Panc1 (cell line): Measurements from ENCODE around the gene USH2A. TPM values are rescaled to one million over a fixed set of nuclear protein-coding genes. Genes with fewer than 3 reads are reported as not detected.

ENCODE experiments used
- ATAC-seq: fragments of 200-7000 bp; cut with Tn5 transposase; 2 replicates; pipeline ENCODE4 v1.9.1; 2020; ENCODE audit warnings: mild to moderate bottlenecking, moderate library complexity
- BruUV-seq: library from RNA; stranded (reverse); fragments of 400-500 nt; replicated peaks from 2 replicates; lab custom pipeline; 2021; lab: Mats Ljungman, UMichigan
- CTCF ChIA-PET: fragments of 300-600 bp; sonication (Branson Sonifier 250); formaldehyde crosslinking; loops from one replicate; lab custom pipeline; 2022; ENCODE audit warnings: antibody characterized with exemption; lab: Charles Lee
- POLR2A ChIA-PET: fragments of 300-600 bp; sonication (Branson Sonifier 250); formaldehyde crosslinking; loops from one replicate; lab custom pipeline; 2022; ENCODE audit warnings: antibody characterized with exemption; lab: Charles Lee
- DNase-seq: peaks from one replicate; pipeline ENCODE4 v3.0.0-alpha.2; 2010; ENCODE audit warnings: low read depth, low spot score
- H3K27ac ChIP-seq: 2 replicates; pipeline ENCODE4 v1.5.1; 2011; ENCODE audit warnings: mild to moderate bottlenecking, low read length, inconsistent platforms
- H3K27me3 ChIP-seq: fragments of 200-500 bp; sonication (Bioruptor generic); 2 replicates; pipeline ENCODE4 v1.6.0; 2014; ENCODE audit warnings: low read length, inconsistent platforms; ENCODE audit not compliant: control insufficient read depth, insufficient read depth
- H3K36me3 ChIP-seq: fragments of 200-500 bp; sonication (Bioruptor generic); 2 replicates; pipeline ENCODE4 v1.5.1; 2014; ENCODE audit warnings: inconsistent platforms, mild to moderate bottlenecking, low read length, moderate library complexity; ENCODE audit not compliant: control insufficient read depth, insufficient read depth
- H3K4me1 ChIP-seq: 2 replicates; pipeline ENCODE4 v1.5.1; 2011; ENCODE audit warnings: inconsistent platforms, mild to moderate bottlenecking, low read length, moderate library complexity; ENCODE audit not compliant: control insufficient read depth, insufficient read depth
- H3K4me3 ChIP-seq, 2 experiments: 2 replicates each; pipeline ENCODE4 v1.5.1; 2011 to 2012; ENCODE audit warnings: low read depth in 2 of 2, low read length in 2 of 2, mild to moderate bottlenecking in 2 of 2, inconsistent platforms in 1 of 2, moderate library complexity in 1 of 2
- H3K9me3 ChIP-seq: fragments of 200-500 bp; sonication (Bioruptor generic); 2 replicates; pipeline ENCODE4 v1.5.1; 2014; ENCODE audit warnings: low read depth, mild to moderate bottlenecking, inconsistent platforms, low read length, moderate library complexity; ENCODE audit not compliant: control insufficient read depth, insufficient read depth
- CTCF ChIP-seq: fragments of 450-650 bp; IDR thresholded peaks from 2 replicates; pipeline ENCODE4 v1.5.1; 2017; ENCODE audit warnings: mild to moderate bottlenecking
- POLR2AphosphoS5 ChIP-seq: IDR thresholded peaks from 2 replicates; pipeline ENCODE4 v1.6.1; 2012; ENCODE audit warnings: mild to moderate bottlenecking, low read depth, low read length, moderate library complexity
- SIN3A ChIP-seq: IDR thresholded peaks from 2 replicates; pipeline ENCODE4 v1.6.1; 2012; ENCODE audit warnings: low read depth, mild to moderate bottlenecking, low read length, moderate library complexity, borderline replicate concordance; ENCODE audit not compliant: insufficient read depth
- TCF7L2 ChIP-seq: IDR thresholded peaks from 2 replicates; pipeline ENCODE4 v1.6.1; 2011; ENCODE audit warnings: mild to moderate bottlenecking, low read depth, low read length, inconsistent platforms
- in situ Hi-C: cut with HindIII; loops from 2 replicates; pipeline ENCODE4 v1.10.0; 2016; ENCODE audit warnings: low sequenced_read_pairs, low pct_unique_long_range_greater_than_20kb
- intact Hi-C: fragments of 100-400 bp; cut with micrococcal nuclease; formaldehyde crosslinking; loops from one replicate; pipeline ENCODE4 v1.10.0; 2022; ENCODE audit not compliant: unreplicated experiment
- total RNA-seq: library from RNA; stranded (reverse); gene quantifications from one replicate; pipeline ENCODE4 v1.2.1, GENCODE V29; 2021; ENCODE audit not compliant: unreplicated experiment
- TF ChIP-seq, protein P1 (sequence below), 2 experiments: IDR thresholded peaks; 2 replicates each; pipeline ENCODE4 v1.6.1; 2011 to 2012; ENCODE audit warnings: low read depth in 2 of 2, control low read depth in 1 of 2, low read length in 1 of 2, mild to moderate bottlenecking in 1 of 2, moderate library complexity in 1 of 2; ENCODE audit not compliant: insufficient read depth in 1 of 2

The USH2A gene
- total RNA-seq, 1 experiment from 2014 or later, result not detected

DNA sequence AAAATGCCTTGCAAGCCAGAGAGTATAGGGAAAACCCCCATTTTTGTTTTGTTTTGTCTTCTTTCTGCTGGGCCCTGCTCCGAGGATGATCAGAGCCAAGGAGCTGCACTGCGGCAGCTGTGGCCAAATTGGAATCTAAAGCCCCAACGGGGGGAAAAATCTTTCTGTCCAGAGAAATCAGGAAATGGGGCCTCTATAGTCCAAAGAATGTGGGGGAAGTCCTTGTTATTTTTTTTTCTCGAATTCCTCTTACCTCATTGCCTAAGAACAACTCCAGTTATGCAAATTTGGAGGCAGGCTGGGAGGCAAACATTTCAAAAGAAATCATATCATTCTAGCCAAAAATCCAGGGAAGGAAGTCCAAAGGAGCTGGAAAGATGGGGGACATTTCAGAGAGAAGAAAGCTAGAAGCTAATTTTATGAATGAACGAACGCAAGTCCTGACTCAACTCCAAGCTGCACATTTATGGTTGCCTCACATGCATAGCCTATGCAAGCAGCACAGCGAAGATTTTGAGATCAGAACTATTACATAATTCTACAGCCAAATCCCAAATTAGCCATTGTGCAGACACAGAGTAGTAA lies 592.9 kb downstream of the USH2A start:
- Histone ChIP-seq H3K36me3 (no peaks in the 10 kb centered on the region), H3K27ac (no peak overlapping the region), H3K27me3 (no peaks in the 10 kb centered on the region), H3K9me3 (0 out of 2 replicates have a peak, but pooled peaks cover 5% of the 10 kb centered on the region), H3K4me1 (no peaks in the 10 kb centered on the region), H3K4me3 (no peak overlapping the region)
- TF ChIP-seq POLR2AphosphoS5 (no peak), SIN3A (no peak), TCF7L2 (no peak), CTCF (no peak)
- TF ChIP-seq, protein P1, sequence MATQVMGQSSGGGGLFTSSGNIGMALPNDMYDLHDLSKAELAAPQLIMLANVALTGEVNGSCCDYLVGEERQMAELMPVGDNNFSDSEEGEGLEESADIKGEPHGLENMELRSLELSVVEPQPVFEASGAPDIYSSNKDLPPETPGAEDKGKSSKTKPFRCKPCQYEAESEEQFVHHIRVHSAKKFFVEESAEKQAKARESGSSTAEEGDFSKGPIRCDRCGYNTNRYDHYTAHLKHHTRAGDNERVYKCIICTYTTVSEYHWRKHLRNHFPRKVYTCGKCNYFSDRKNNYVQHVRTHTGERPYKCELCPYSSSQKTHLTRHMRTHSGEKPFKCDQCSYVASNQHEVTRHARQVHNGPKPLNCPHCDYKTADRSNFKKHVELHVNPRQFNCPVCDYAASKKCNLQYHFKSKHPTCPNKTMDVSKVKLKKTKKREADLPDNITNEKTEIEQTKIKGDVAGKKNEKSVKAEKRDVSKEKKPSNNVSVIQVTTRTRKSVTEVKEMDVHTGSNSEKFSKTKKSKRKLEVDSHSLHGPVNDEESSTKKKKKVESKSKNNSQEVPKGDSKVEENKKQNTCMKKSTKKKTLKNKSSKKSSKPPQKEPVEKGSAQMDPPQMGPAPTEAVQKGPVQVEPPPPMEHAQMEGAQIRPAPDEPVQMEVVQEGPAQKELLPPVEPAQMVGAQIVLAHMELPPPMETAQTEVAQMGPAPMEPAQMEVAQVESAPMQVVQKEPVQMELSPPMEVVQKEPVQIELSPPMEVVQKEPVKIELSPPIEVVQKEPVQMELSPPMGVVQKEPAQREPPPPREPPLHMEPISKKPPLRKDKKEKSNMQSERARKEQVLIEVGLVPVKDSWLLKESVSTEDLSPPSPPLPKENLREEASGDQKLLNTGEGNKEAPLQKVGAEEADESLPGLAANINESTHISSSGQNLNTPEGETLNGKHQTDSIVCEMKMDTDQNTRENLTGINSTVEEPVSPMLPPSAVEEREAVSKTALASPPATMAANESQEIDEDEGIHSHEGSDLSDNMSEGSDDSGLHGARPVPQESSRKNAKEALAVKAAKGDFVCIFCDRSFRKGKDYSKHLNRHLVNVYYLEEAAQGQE (IDR thresholded peaks at IDR 0.05; ENCODE audit: insufficient read depth in 1 of 2, low read depth in 2 of 2, low read length in 1 of 2), result no peak
- ATAC-seq (no peak), DNase-seq (no peak)
- BruUV-seq, result no TSS peak
- POLR2A ChIA-PET, result no interaction called here
- intact Hi-C loops (no loop called here), in situ Hi-C loops (no loop called here)
- CTCF ChIA-PET, result no interaction called here

DNA sequence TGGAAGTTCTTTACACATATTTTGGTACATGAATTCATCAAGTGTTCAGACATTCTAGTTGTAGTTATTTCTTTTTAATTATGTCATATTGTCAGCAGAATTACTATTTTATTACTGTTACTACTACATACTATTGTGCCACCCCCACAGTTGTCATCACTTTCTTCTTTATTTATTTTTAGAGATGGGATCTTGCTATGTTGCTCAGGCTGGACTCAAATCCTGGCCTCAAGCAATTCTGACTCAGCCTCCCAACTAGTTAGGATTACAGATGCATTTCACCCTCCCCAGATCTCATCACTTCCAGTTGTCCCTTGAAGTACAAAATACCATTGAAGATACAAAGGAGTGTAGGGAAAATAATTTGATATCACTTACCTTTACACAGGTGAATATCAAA lies 598.2 kb downstream of the USH2A start:
- in situ Hi-C loops, result no loop called here
- intact Hi-C loops, result no loop called here

More for the DNA sequence above, 598.2 kb downstream of the USH2A start:
- no peak for TF ChIP-seq TCF7L2
- no peak for TF ChIP-seq POLR2AphosphoS5
- TF ChIP-seq SIN3A, result no peak
- TF ChIP-seq, protein P1 (IDR thresholded peaks at IDR 0.05; ENCODE audit: insufficient read depth in 1 of 2, low read depth in 2 of 2, low read length in 1 of 2), result no peak
- no peak for TF ChIP-seq CTCF
- BruUV-seq, result no TSS peak
- Histone ChIP-seq H3K4me3 (no peak overlapping the region), H3K27me3 (no peaks in the 10 kb centered on the region), H3K27ac (no peak overlapping the region), H3K36me3 (no peaks in the 10 kb centered on the region), H3K4me1 (no peaks in the 10 kb centered on the region), H3K9me3 (0 out of 2 replicates have a peak, but pooled peaks cover 4% of the 10 kb centered on the region)
- DNase-seq (no peak), ATAC-seq (no peak)
- ChIA-PET POLR2A (no interaction called here), CTCF (no interaction called here)
